ENCODE results near the gene ITPA. TPM values are rescaled to one million over a fixed set of nuclear protein-coding genes. Genes with fewer than 3 reads are reported as not detected.

ITPA gene
- total and polyA plus RNA-seq, 2 of the 13 experiments (the other 11 are each of a cell fraction or from before 2014, with no cell fraction given) = 60.1 to 103 TPM

DNA sequence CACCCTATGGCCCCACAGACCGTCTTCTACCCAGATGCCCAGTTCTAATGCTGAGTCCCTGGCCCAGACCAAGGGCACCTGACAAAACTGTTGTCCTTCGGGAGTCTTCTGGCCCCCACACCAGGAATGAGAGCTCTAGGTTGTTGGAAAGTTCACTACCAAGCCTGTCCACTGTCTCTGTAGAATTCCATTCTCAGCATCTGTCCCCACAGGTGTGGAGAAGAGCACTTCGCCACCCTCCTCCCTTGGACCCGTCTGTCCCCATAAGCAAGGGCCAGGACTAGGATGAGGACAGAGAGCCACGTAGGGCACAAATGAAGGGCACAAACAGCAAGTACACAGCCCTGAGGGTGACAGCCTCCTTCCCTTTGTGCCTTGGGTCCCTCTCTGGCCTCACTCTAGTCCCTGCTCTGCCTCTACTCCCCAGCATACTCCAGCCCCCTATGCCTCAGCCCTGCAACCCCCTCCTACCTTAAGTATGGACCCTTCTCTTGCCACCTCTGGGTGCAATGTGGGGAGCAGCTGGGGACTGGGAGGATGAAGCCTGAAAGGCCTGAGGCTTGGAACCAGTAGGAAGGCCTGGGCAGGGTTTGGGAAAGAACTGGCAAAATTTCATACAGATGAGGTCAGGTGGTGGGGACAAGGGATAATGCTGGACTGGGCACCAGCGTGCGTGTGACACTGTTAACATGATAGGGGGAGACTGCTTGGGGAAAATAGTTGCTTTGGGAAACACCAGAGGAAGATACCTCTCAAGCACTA lies 40.3 kb upstream of the ITPA start (continued):
- TF ChIP-seq, protein P1, sequence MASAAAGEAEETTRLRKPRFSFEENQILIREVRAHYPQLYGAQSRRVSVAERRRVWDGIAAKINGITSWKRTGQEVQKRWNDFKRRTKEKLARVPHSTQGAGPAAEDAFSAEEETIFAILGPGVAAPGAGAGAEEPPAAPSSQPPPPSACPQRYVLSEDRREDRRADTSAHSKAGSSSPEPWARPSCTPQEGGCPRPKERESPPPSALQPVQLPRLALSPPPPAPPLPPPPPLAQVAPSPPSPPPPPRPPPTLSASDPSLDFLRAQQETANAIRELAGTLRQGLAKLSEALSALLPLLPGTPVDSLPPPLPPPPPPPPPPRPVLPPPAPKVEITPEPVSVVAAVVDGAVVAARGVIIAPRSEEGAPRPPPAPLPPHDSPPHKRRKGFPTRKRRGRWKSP (CRISPR knock-in tag; IDR thresholded peaks at IDR 0.05) = no peak
- TF ChIP-seq ZNF296 (CRISPR knock-in tag; conservative IDR thresholded peaks at IDR 0.05) = no peak
- TF ChIP-seq NCOA5 (CRISPR knock-in tag; IDR thresholded peaks at IDR 0.05) = no peak
- TF ChIP-seq ZNF232 (CRISPR knock-in tag; IDR thresholded peaks at IDR 0.05; ENCODE audit: borderline replicate concordance) = 0 out of 2 replicates have a peak, but pooled peaks have one; percentile 2
- TF ChIP-seq NR2C2 (CRISPR knock-in tag; IDR thresholded peaks at IDR 0.05; ENCODE audit: borderline replicate concordance) = no peak
- TF ChIP-seq SAP130 (CRISPR knock-in tag; IDR thresholded peaks at IDR 0.05; ENCODE audit: low read depth) = no peak
- TF ChIP-seq, protein P2, sequence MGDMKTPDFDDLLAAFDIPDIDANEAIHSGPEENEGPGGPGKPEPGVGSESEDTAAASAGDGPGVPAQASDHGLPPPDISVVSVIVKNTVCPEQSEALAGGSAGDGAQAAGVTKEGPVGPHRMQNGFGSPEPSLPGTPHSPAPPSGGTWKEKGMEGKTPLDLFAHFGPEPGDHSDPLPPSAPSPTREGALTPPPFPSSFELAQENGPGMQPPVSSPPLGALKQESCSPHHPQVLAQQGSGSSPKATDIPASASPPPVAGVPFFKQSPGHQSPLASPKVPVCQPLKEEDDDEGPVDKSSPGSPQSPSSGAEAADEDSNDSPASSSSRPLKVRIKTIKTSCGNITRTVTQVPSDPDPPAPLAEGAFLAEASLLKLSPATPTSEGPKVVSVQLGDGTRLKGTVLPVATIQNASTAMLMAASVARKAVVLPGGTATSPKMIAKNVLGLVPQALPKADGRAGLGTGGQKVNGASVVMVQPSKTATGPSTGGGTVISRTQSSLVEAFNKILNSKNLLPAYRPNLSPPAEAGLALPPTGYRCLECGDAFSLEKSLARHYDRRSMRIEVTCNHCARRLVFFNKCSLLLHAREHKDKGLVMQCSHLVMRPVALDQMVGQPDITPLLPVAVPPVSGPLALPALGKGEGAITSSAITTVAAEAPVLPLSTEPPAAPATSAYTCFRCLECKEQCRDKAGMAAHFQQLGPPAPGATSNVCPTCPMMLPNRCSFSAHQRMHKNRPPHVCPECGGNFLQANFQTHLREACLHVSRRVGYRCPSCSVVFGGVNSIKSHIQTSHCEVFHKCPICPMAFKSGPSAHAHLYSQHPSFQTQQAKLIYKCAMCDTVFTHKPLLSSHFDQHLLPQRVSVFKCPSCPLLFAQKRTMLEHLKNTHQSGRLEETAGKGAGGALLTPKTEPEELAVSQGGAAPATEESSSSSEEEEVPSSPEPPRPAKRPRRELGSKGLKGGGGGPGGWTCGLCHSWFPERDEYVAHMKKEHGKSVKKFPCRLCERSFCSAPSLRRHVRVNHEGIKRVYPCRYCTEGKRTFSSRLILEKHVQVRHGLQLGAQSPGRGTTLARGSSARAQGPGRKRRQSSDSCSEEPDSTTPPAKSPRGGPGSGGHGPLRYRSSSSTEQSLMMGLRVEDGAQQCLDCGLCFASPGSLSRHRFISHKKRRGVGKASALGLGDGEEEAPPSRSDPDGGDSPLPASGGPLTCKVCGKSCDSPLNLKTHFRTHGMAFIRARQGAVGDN (CRISPR knock-in tag; IDR thresholded peaks at IDR 0.05) = peak; percentile 6; the same call in 1 of the 2 replicates
- TF ChIP-seq SPEN (CRISPR knock-in tag; IDR thresholded peaks at IDR 0.05; ENCODE audit: low read depth) = no peak
- no peak for TF ChIP-seq ZBTB38 (CRISPR knock-in tag; IDR thresholded peaks at IDR 0.05)
- no peak for TF ChIP-seq ZNF552 (CRISPR knock-in tag; IDR thresholded peaks at IDR 0.05; ENCODE audit: borderline replicate concordance)
- TF ChIP-seq, protein P3, sequence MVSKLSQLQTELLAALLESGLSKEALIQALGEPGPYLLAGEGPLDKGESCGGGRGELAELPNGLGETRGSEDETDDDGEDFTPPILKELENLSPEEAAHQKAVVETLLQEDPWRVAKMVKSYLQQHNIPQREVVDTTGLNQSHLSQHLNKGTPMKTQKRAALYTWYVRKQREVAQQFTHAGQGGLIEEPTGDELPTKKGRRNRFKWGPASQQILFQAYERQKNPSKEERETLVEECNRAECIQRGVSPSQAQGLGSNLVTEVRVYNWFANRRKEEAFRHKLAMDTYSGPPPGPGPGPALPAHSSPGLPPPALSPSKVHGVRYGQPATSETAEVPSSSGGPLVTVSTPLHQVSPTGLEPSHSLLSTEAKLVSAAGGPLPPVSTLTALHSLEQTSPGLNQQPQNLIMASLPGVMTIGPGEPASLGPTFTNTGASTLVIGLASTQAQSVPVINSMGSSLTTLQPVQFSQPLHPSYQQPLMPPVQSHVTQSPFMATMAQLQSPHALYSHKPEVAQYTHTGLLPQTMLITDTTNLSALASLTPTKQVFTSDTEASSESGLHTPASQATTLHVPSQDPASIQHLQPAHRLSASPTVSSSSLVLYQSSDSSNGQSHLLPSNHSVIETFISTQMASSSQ (IDR thresholded peaks at IDR 0.05; ENCODE audit: low read depth) = no peak
- TF ChIP-seq, protein P3 (CRISPR knock-in tag; IDR thresholded peaks at IDR 0.05; ENCODE audit: borderline replicate concordance) = no peak
- TF ChIP-seq MIER3 (CRISPR knock-in tag; IDR thresholded peaks at IDR 0.05; ENCODE audit: borderline replicate concordance) = no peak
- TF ChIP-seq, protein P4, sequence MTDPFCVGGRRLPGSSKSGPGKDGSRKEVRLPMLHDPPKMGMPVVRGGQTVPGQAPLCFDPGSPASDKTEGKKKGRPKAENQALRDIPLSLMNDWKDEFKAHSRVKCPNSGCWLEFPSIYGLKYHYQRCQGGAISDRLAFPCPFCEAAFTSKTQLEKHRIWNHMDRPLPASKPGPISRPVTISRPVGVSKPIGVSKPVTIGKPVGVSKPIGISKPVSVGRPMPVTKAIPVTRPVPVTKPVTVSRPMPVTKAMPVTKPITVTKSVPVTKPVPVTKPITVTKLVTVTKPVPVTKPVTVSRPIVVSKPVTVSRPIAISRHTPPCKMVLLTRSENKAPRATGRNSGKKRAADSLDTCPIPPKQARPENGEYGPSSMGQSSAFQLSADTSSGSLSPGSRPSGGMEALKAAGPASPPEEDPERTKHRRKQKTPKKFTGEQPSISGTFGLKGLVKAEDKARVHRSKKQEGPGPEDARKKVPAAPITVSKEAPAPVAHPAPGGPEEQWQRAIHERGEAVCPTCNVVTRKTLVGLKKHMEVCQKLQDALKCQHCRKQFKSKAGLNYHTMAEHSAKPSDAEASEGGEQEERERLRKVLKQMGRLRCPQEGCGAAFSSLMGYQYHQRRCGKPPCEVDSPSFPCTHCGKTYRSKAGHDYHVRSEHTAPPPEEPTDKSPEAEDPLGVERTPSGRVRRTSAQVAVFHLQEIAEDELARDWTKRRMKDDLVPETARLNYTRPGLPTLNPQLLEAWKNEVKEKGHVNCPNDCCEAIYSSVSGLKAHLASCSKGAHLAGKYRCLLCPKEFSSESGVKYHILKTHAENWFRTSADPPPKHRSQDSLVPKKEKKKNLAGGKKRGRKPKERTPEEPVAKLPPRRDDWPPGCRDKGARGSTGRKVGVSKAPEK (CRISPR knock-in tag; IDR thresholded peaks at IDR 0.05; ENCODE audit: borderline replicate concordance) = no peak
- TF ChIP-seq PPARG (CRISPR knock-in tag; conservative IDR thresholded peaks at IDR 0.05) = no peak

All from HepG2 (cell line).